ENCODE results near the gene PRKACG.

DNA sequence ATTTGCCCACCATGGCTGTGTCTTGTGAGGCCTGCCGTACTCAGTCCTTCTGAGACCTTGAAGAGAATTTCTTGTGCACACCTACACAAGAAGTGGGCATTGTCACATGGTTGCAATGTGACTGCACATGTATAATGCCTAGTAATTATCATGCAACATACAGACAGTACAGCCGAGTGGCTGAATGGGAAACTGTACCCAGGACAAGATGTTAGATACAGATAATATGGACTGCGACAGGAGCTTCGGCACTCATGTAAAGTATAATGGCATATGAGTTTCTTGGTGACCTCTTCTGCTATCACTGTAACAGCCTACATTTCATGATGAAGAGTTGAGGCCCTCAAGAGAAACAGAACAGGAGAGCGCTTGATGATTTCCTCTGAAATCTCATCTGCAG, 4.8 kb upstream of the PRKACG start:
- TF ChIP-seq, protein P1, sequence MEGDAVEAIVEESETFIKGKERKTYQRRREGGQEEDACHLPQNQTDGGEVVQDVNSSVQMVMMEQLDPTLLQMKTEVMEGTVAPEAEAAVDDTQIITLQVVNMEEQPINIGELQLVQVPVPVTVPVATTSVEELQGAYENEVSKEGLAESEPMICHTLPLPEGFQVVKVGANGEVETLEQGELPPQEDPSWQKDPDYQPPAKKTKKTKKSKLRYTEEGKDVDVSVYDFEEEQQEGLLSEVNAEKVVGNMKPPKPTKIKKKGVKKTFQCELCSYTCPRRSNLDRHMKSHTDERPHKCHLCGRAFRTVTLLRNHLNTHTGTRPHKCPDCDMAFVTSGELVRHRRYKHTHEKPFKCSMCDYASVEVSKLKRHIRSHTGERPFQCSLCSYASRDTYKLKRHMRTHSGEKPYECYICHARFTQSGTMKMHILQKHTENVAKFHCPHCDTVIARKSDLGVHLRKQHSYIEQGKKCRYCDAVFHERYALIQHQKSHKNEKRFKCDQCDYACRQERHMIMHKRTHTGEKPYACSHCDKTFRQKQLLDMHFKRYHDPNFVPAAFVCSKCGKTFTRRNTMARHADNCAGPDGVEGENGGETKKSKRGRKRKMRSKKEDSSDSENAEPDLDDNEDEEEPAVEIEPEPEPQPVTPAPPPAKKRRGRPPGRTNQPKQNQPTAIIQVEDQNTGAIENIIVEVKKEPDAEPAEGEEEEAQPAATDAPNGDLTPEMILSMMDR (IDR thresholded peaks at IDR 0.05; ENCODE audit: control extremely low read depth in 1 of 3, insufficient read depth in 1 of 3, low read depth in 1 of 3, low read length in 3 of 3): no peak
- TF ChIP-seq EGR1 (IDR thresholded peaks at IDR 0.05; ENCODE audit: borderline replicate concordance, low read depth, low read length): no peak
- no peak for TF ChIP-seq SRF (IDR thresholded peaks at IDR 0.05; ENCODE audit: low read depth, low read length)

Measured in H1 (cell line).